DOHH2 (cell line): ENCODE measurements around the gene OBSCN.

Source experiments
- H3F3A ChIP-seq: fragments of 200-600 bp; sonication (generic), shearing (Covaris generic); 2 replicates; pipeline ENCODE4 v1.6.0; 2016; ENCODE audit warnings: antibody characterized with exemption, mild to moderate bottlenecking; ENCODE audit not compliant: control insufficient read depth, insufficient read depth
- H3K27ac ChIP-seq: fragments of 200-600 bp; sonication (generic); 2 replicates; pipeline ENCODE4 v1.5.1; 2014; ENCODE audit warnings: low read depth, mild to moderate bottlenecking, low read length, moderate library complexity
- H3K27me3 ChIP-seq: fragments of 200-600 bp; sonication (generic); 2 replicates; pipeline ENCODE4 v1.6.1; 2014; ENCODE audit warnings: mild to moderate bottlenecking, low read length, mixed read lengths; ENCODE audit not compliant: control insufficient read depth
- H3K36me3 ChIP-seq: fragments of 200-600 bp; sonication (generic); 2 replicates; pipeline ENCODE4 v1.6.1; 2014; ENCODE audit warnings: mild to moderate bottlenecking, low read length, moderate library complexity, mixed read lengths; ENCODE audit not compliant: control insufficient read depth
- H3K4me1 ChIP-seq: fragments of 200-600 bp; sonication (generic); 2 replicates; pipeline ENCODE4 v1.6.1; 2014; ENCODE audit warnings: mild to moderate bottlenecking, low read length, mixed read lengths; ENCODE audit not compliant: control insufficient read depth
- H3K4me2 ChIP-seq: fragments of 200-600 bp; sonication (generic); 2 replicates; pipeline ENCODE4 v1.6.0; 2014; ENCODE audit warnings: mild to moderate bottlenecking, low read length, moderate library complexity
- H3K4me3 ChIP-seq: fragments of 200-600 bp; sonication (generic); 2 replicates; pipeline ENCODE4 v1.5.1; 2014; ENCODE audit warnings: mild to moderate bottlenecking, low read length, mixed read lengths
- H3K79me2 ChIP-seq: fragments of 200-600 bp; sonication (generic); 2 replicates; pipeline ENCODE4 v1.6.1; 2014; ENCODE audit warnings: mild to moderate bottlenecking, low read length, mixed read lengths; ENCODE audit not compliant: control insufficient read depth
- H3K9me2 ChIP-seq: fragments of 200-600 bp; sonication (generic); replicated peaks from 2 replicates; pipeline ENCODE4 v1.6.1; 2014; ENCODE audit warnings: mild to moderate bottlenecking, low read length, mixed read lengths; ENCODE audit not compliant: control insufficient read depth
- H3K9me3 ChIP-seq: fragments of 200-600 bp; sonication (generic); 2 replicates; pipeline ENCODE4 v1.6.1; 2014; ENCODE audit warnings: antibody characterized with exemption, low read length, mixed read lengths; ENCODE audit not compliant: control insufficient read depth, insufficient read depth
- H4K20me1 ChIP-seq: fragments of 200-600 bp; sonication (generic); 2 replicates; pipeline ENCODE4 v1.6.0; 2014; ENCODE audit warnings: low read depth, mild to moderate bottlenecking, antibody characterized with exemption, low read length, moderate library complexity; ENCODE audit not compliant: control insufficient read depth, insufficient read depth
- CTCF ChIP-seq: fragments of 200-600 bp; sonication (generic); IDR thresholded peaks from one replicate; pipeline ENCODE4 v1.5.1; 2014; ENCODE audit warnings: antibody characterized with exemption, mild to moderate bottlenecking, low read depth, low read length; ENCODE audit not compliant: poor library complexity, severe bottlenecking
- EZH2phosphoT487 ChIP-seq: fragments of 200-600 bp; sonication (generic); IDR thresholded peaks from 2 replicates; pipeline ENCODE4 v1.6.1; 2017; ENCODE audit warnings: borderline replicate concordance, mild to moderate bottlenecking, antibody characterized with exemption, low read length, moderate library complexity, mixed read lengths

Gene OBSCN

GRCh38 chr1:228343191-228343661 lies 135.4 kb downstream of the OBSCN start:
- Histone ChIP-seq H3K9me3 (no peaks in the 10 kb centered on the region), H3K27me3 (no peaks in the 10 kb centered on the region), H3K4me1 (no peaks in the 10 kb centered on the region), H3K4me2 (no peak overlapping the region), H4K20me1 (no peaks in the 10 kb centered on the region), H3K9me2 (no peaks in the 10 kb centered on the region), H3K36me3 (no peaks in the 10 kb centered on the region), H3K4me3 (no peak overlapping the region), H3K27ac (no peak overlapping the region), H3F3A (no peaks in the 10 kb centered on the region), H3K79me2 (no peaks in the 10 kb centered on the region)
- TF ChIP-seq EZH2phosphoT487 = no peak

DNA sequence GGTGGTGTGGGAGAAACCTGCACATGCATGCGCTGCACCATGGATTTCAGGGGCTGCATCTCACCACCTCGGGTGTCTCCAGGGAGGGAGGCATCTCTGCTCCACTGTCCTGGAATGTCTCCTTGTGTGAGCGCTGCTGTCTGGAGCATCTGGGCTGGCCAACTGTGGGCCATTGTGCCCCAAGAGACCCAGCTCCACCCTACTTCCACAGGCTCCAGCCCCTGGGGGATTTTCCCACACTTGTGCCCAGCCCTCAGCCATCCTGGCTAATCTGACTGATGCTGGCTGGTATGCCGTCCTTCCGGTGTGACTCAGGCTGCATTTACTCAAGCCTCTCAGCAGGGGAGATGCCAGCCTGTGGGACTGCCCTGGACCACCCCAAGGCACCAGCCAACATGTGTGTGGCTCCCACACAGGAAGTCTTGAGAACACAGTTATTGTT lies 136.8 kb downstream of the OBSCN start:
- Histone ChIP-seq H3K9me2 (no peaks in the 10 kb centered on the region), H3F3A (no peaks in the 10 kb centered on the region), H3K36me3 (no peaks in the 10 kb centered on the region), H3K4me1 (no peaks in the 10 kb centered on the region), H3K4me2 (no peak overlapping the region), H3K4me3 (no peak overlapping the region), H3K79me2 (no peaks in the 10 kb centered on the region), H3K27ac (no peak overlapping the region), H3K9me3 (no peaks in the 10 kb centered on the region), H4K20me1 (no peaks in the 10 kb centered on the region), H3K27me3 (no peaks in the 10 kb centered on the region)
- TF ChIP-seq CTCF = no peak
- TF ChIP-seq EZH2phosphoT487 = no peak

DNA sequence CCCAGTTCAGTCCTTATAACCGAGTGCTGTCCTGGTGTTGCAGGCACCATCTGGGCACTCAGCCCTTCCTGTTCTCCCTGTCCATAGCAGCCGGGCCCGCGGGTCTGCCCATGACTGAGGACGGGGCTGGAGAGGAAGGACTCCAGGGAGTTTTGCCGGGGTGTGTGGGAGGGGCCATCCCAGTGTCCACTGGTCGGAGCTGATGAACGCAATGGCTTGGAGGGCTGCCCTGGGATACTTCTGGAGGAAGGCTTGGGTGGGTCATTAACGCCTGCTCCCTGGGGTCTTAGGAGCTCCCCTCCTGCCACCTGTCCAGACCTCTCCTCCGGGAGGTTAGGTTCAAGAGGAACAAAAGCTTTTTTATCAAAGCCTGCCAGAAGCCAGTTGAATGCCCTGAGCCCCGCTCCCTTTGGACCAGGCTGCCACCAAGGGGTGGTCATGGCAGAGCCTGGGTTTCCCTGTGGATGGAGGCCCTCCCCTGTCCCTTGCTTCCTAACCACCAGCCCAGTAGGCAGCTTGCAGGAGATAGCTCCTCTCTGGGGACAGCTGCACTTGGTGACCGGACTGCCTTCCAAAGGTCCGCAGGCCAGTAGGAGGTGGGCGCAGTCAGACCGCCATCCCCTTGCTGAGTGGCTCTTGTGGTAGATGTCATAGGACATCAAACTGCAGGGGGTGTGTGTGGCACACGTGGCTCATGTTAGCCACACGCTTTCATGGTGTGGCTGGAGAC lies 137.5 kb downstream of the OBSCN start:
- Histone ChIP-seq H4K20me1 (no peaks in the 10 kb centered on the region), H3K9me3 (no peaks in the 10 kb centered on the region), H3K4me2 (no peak overlapping the region), H3K4me1 (no peaks in the 10 kb centered on the region), H3K27me3 (no peaks in the 10 kb centered on the region), H3K27ac (no peak overlapping the region), H3F3A (no peaks in the 10 kb centered on the region), H3K79me2 (no peaks in the 10 kb centered on the region), H3K36me3 (no peaks in the 10 kb centered on the region), H3K9me2 (no peaks in the 10 kb centered on the region), H3K4me3 (no peak overlapping the region)
- TF ChIP-seq CTCF (no peak), EZH2phosphoT487 (no peak)

DNA sequence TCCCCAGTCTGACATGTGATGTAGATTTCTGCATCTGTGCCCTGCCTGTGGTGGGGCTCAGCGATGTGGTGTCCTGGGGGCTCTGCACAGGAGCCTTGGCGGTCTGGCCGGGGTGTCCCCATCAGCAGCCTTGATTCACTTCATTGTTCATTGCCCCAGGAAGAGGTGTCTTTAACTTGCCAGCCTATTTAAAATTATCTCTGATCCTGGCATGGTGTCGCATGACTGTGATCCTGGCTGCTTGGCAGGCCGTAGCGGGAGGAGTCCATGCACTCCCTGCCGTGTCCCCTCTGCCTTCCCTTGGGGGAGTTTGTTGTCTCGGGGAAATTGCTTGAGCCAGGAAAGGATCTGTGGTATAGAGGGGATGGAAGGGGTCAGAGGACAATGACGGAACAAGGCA lies 138.9 kb downstream of the OBSCN start:
- H3K4me1 ChIP-seq = no peaks in the 10 kb centered on the region
- no peak overlapping the region for H3K4me2 ChIP-seq
- no peak for TF ChIP-seq CTCF
- TF ChIP-seq EZH2phosphoT487 = no peak
- H3K9me3 ChIP-seq = no peaks in the 10 kb centered on the region
- H3K9me2 ChIP-seq = no peaks in the 10 kb centered on the region
- no peaks in the 10 kb centered on the region for H3K36me3 ChIP-seq
- H4K20me1 ChIP-seq = no peaks in the 10 kb centered on the region
- no peaks in the 10 kb centered on the region for H3K27me3 ChIP-seq
- H3K79me2 ChIP-seq = no peaks in the 10 kb centered on the region
- no peak overlapping the region for H3K27ac ChIP-seq
- H3F3A ChIP-seq = no peaks in the 10 kb centered on the region
- no peak overlapping the region for H3K4me3 ChIP-seq
